Jurkat, Clone E6-1 (cell line): Measurements from ENCODE around the gene PTRH2. TPM values are rescaled to one million over a fixed set of nuclear protein-coding genes. Genes with fewer than 3 reads are reported as not detected.
A peak's percentile ranks its signal among the peaks of the same experiment; 100 is the strongest.
"Not testable (repeated sequence)": the region's sequence is repeated elsewhere in the genome, so short reads cannot be mapped to it uniquely, and the experiment has no call there.

ENCODE experiments used
- DNase-seq: peaks from one replicate; pipeline ENCODE4 v3.0.0-alpha.2; 2011; ENCODE audit warnings: low read depth, low spot score
- H3K4me3 ChIP-seq: 2 replicates; pipeline ENCODE4 v1.5.1; 2011; ENCODE audit warnings: mild to moderate bottlenecking, low read length, control low read depth, moderate library complexity
- polyA plus RNA-seq: library from polyadenylated mRNA; unstranded; fragments of >200 nt; gene quantifications from one replicate; pipeline ENCODE4 v1.2.1, GENCODE V29; 2012; ENCODE audit warnings: missing spikeins; ENCODE audit not compliant: insufficient read length, insufficient read depth

The PTRH2 gene
- 48.3 TPM for polyA plus RNA-seq

- DNase-seq: peak; percentile 98
- H3K4me3 ChIP-seq: peak within 1 kb of the TSS; percentile 92
These were observed at the start of gene PTRH2, which contains the start of gene VMP1 for GRCh38 chr17:59707149-59707970. PTRH2 (minus strand) TSS chr17:59707430; CDS start chr17:59697978, 9,452 bp downstream. VMP1 (plus strand) TSS chr17:59707654; CDS start chr17:59731447, 23,793 bp downstream.

GRCh38 chr17:59756236-59756818 is 49.1 kb upstream of the PTRH2 start:
- DNase-seq: no peak
- H3K4me3 ChIP-seq: no peak overlapping the region

GRCh38 chr17:59755069-59755468 is 47.8 kb upstream of the PTRH2 start:
- not testable (repeated sequence) for H3K4me3 ChIP-seq, DNase-seq

- no peak for DNase-seq
- H3K4me3 ChIP-seq: no peak overlapping the region
These were observed 47.3 kb upstream of the PTRH2 start for GRCh38 chr17:59754552-59754951.

GRCh38 chr17:59753522-59754467 is 46.6 kb upstream of the PTRH2 start:
- no peak overlapping the region for H3K4me3 ChIP-seq
- peak; percentile 80 for DNase-seq

- DNase-seq: no peak
- no peak overlapping the region for H3K4me3 ChIP-seq
These were observed 45.7 kb upstream of the PTRH2 start for GRCh38 chr17:59752922-59753321.

- DNase-seq: no peak
These were observed 45.2 kb upstream of the PTRH2 start for GRCh38 chr17:59752446-59752845.

GRCh38 chr17:59751955-59752413 is 44.8 kb upstream of the PTRH2 start:
- no peak overlapping the region for H3K4me3 ChIP-seq
- DNase-seq: no peak

More at GRCh38 chr17:59752446-59752845, 45.2 kb upstream of the PTRH2 start:
- H3K4me3 ChIP-seq: no peak overlapping the region

- H3K4me3 ChIP-seq: no peak overlapping the region
- DNase-seq: no peak
These were observed 41.4 kb upstream of the PTRH2 start for GRCh38 chr17:59748591-59748990.

- H3K4me3 ChIP-seq: no peak overlapping the region
- DNase-seq: peak; percentile 12
These were observed 39.7 kb upstream of the PTRH2 start for GRCh38 chr17:59746849-59747445.

- no peak for DNase-seq
These were observed 37.8 kb upstream of the PTRH2 start for GRCh38 chr17:59745040-59745439.

GRCh38 chr17:59743842-59744241 is 36.6 kb upstream of the PTRH2 start:
- H3K4me3 ChIP-seq: no peak overlapping the region
- no peak for DNase-seq

More at GRCh38 chr17:59745040-59745439, 37.8 kb upstream of the PTRH2 start:
- no peak overlapping the region for H3K4me3 ChIP-seq

GRCh38 chr17:59737324-59737723 is 30.1 kb upstream of the PTRH2 start:
- H3K4me3 ChIP-seq: no peak overlapping the region
- no peak for DNase-seq

- no peak overlapping the region for H3K4me3 ChIP-seq
- DNase-seq: no peak
These were observed 27.0 kb upstream of the PTRH2 start for GRCh38 chr17:59734226-59734625.

- H3K4me3 ChIP-seq: no peak overlapping the region
- DNase-seq: no peak
These were observed 26.5 kb upstream of the PTRH2 start for GRCh38 chr17:59733697-59734096.

GRCh38 chr17:59730268-59730834 is 23.1 kb upstream of the PTRH2 start:
- no peak for DNase-seq
- H3K4me3 ChIP-seq: no peak overlapping the region

GRCh38 chr17:59727817-59728533 is 20.7 kb upstream of the PTRH2 start:
- DNase-seq: no peak
- no peak overlapping the region for H3K4me3 ChIP-seq

- DNase-seq: no peak
- H3K4me3 ChIP-seq: no peak overlapping the region
These were observed 18.5 kb upstream of the PTRH2 start for GRCh38 chr17:59725691-59726090.
